SK-N-SH treated with all-trans-retinoic acid at 6 μM for 48 hours (cell line): ENCODE data around the gene DOCK4.

Experiments
- ATAC-seq: fragments of 200-7000 bp; cut with Tn5 transposase; 3 replicates; pipeline ENCODE4 v1.9.1; 2020; ENCODE audit warnings: mild to moderate bottlenecking, moderate library complexity
- ARNTL ChIP-seq: fragments of 450-650 bp; formaldehyde crosslinking; IDR thresholded peaks from 2 replicates; pipeline ENCODE4 v1.5.0; 2020; ENCODE audit warnings: low read depth, mild to moderate bottlenecking, moderate library complexity, borderline replicate concordance
- CREB5 ChIP-seq: fragments of 250-450 bp; sonication (Bioruptor Pico); IDR thresholded peaks from 2 replicates; pipeline ENCODE4 v1.5.1; 2020; ENCODE audit warnings: low read depth, mild to moderate bottlenecking, moderate library complexity
- CSDC2 ChIP-seq: fragments of 250-450 bp; sonication (Bioruptor Pico); IDR thresholded peaks from 2 replicates; pipeline ENCODE4 v1.5.0; 2020; ENCODE audit warnings: mild to moderate bottlenecking, moderate library complexity
- ESRRG ChIP-seq: fragments of 250-450 bp; sonication (Bioruptor Pico); IDR thresholded peaks from 2 replicates; pipeline ENCODE4 v1.6.1; 2021; ENCODE audit warnings: mild to moderate bottlenecking
- GLIS3 ChIP-seq: fragments of 250-450 bp; sonication (Bioruptor Pico); IDR thresholded peaks from 2 replicates; pipeline ENCODE4 v1.5.0; 2020; ENCODE audit warnings: mild to moderate bottlenecking, moderate library complexity
- ISL1 ChIP-seq: fragments of 250-450 bp; sonication (Bioruptor Pico); IDR thresholded peaks from 2 replicates; pipeline ENCODE4 v2.1.2; 2022; ENCODE audit warnings: mild to moderate bottlenecking, moderate library complexity
- OSR1 ChIP-seq: fragments of 250-450 bp; sonication (Bioruptor Pico); IDR thresholded peaks from 2 replicates; pipeline ENCODE4 v1.8.0; 2022; ENCODE audit warnings: moderate library complexity, mild to moderate bottlenecking, inconsistent platforms
- PATZ1 ChIP-seq: fragments of 250-450 bp; sonication (Bioruptor Pico); IDR thresholded peaks from 2 replicates; pipeline ENCODE4 v1.8.0; 2020; ENCODE audit warnings: mild to moderate bottlenecking, moderate library complexity, borderline replicate concordance
- PPARA ChIP-seq: fragments of 250-450 bp; sonication (Bioruptor Pico); IDR thresholded peaks from 2 replicates; pipeline ENCODE4 v1.5.0; 2020; ENCODE audit warnings: mild to moderate bottlenecking, borderline replicate concordance
- SNAI2 ChIP-seq: fragments of 250-450 bp; sonication (Bioruptor Pico); IDR thresholded peaks from 2 replicates; pipeline ENCODE4 v1.5.0; 2020; ENCODE audit warnings: mild to moderate bottlenecking, moderate library complexity
- TCF4 ChIP-seq: fragments of 250-450 bp; sonication (Bioruptor Pico); IDR thresholded peaks from 2 replicates; pipeline ENCODE4 v1.8.0; 2021; ENCODE audit warnings: mild to moderate bottlenecking, moderate library complexity, borderline replicate concordance
- TOX ChIP-seq: fragments of 250-450 bp; sonication (Bioruptor Pico); IDR thresholded peaks from 2 replicates; pipeline ENCODE4 v1.8.0; 2021; ENCODE audit warnings: mild to moderate bottlenecking, moderate library complexity, borderline replicate concordance
- ZFP3 ChIP-seq: fragments of 250-450 bp; sonication (Bioruptor Pico); IDR thresholded peaks from 2 replicates; pipeline ENCODE4 v1.5.0; 2020; ENCODE audit warnings: mild to moderate bottlenecking, moderate library complexity
- ZFP30 ChIP-seq: fragments of 450-650 bp; formaldehyde crosslinking; IDR thresholded peaks from 2 replicates; pipeline ENCODE4 v1.5.0; 2022; ENCODE audit warnings: mild to moderate bottlenecking, moderate library complexity
- ZNF565 ChIP-seq: fragments of 450-650 bp; formaldehyde crosslinking; conservative IDR thresholded peaks from 2 replicates; pipeline ENCODE4 v1.5.0; 2020; ENCODE audit warnings: low read depth, mild to moderate bottlenecking, moderate library complexity
- ZNF70 ChIP-seq: fragments of 450-650 bp; formaldehyde crosslinking; IDR thresholded peaks from 2 replicates; pipeline ENCODE4 v1.5.0; 2020; ENCODE audit warnings: mild to moderate bottlenecking, moderate library complexity
- ZNF8 ChIP-seq: fragments of 450-650 bp; formaldehyde crosslinking; IDR thresholded peaks from 2 replicates; pipeline ENCODE4 v1.5.0; 2020; ENCODE audit warnings: mild to moderate bottlenecking, moderate library complexity
- TF ChIP-seq, protein P1 (sequence below): fragments of 250-450 bp; sonication (Bioruptor Pico); IDR thresholded peaks from 2 replicates; pipeline ENCODE4 v1.8.0; 2021; ENCODE audit warnings: low read depth, mild to moderate bottlenecking, moderate library complexity, borderline replicate concordance
- TF ChIP-seq, protein P2 (sequence below): fragments of 250-450 bp; sonication (Bioruptor Pico); IDR thresholded peaks from 2 replicates; pipeline ENCODE4 v1.5.0; 2020; ENCODE audit warnings: mild to moderate bottlenecking, moderate library complexity
- TF ChIP-seq, protein P3 (sequence below): fragments of 250-450 bp; sonication (Bioruptor Pico); IDR thresholded peaks from 2 replicates; pipeline ENCODE4 v1.5.1; 2021; ENCODE audit warnings: mild to moderate bottlenecking, moderate library complexity

DOCK4 gene

DNA sequence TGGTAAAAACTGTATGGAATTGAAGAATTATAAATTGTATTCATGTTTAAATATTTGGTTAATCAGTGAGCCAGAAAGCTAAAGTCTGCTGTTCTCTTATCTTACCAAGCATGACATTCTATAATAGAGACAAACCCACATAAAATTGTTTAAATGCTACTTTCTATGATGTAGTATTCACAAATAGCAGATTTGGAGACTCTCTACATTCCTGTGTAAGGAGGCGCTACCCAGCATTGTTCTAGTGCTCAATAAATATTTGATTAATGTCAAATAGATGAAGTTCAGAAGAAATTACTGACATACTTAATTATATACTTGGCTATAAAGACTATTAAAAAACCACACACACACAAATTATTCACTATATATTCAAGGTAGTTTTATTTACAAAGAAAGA, 49.8 kb downstream of the DOCK4 start:
- ATAC-seq = no peak
- TF ChIP-seq ISL1 (CRISPR knock-in tag) = peak; percentile 16; the same call in 1 of the 2 replicates
- TF ChIP-seq, protein P1, sequence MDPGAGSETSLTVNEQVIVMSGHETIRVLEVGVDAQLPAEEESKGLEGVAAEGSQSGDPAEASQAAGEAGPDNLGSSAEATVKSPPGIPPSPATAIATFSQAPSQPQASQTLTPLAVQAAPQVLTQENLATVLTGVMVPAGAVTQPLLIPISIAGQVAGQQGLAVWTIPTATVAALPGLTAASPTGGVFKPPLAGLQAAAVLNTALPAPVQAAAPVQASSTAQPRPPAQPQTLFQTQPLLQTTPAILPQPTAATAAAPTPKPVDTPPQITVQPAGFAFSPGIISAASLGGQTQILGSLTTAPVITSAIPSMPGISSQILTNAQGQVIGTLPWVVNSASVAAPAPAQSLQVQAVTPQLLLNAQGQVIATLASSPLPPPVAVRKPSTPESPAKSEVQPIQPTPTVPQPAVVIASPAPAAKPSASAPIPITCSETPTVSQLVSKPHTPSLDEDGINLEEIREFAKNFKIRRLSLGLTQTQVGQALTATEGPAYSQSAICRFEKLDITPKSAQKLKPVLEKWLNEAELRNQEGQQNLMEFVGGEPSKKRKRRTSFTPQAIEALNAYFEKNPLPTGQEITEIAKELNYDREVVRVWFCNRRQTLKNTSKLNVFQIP = no peak
- TF ChIP-seq, all 23 proteins: peak for 1

- TF ChIP-seq SNAI2 = no peak
- no peak for TF ChIP-seq ESRRG (CRISPR knock-in tag)
- no peak for TF ChIP-seq CSDC2 (CRISPR knock-in tag)
- TF ChIP-seq GLIS3 (CRISPR knock-in tag) = no peak
- no peak for TF ChIP-seq ZNF565 (CRISPR knock-in tag)
- no peak for TF ChIP-seq ZNF8
- no peak for TF ChIP-seq OSR1
- no peak for TF ChIP-seq ZNF70 (CRISPR knock-in tag)
- no peak for ATAC-seq
Measured at GRCh38 chr7:112154690-112155089, 51.5 kb downstream of the DOCK4 start.

- TF ChIP-seq TCF4 (CRISPR knock-in tag) (peak; percentile 75), ZFP3 (CRISPR knock-in tag) (no peak), PPARA (no peak)
- ATAC-seq = peak; percentile 88
Measured at GRCh38 chr7:112152186-112152585, 54.0 kb downstream of the DOCK4 start.

DNA sequence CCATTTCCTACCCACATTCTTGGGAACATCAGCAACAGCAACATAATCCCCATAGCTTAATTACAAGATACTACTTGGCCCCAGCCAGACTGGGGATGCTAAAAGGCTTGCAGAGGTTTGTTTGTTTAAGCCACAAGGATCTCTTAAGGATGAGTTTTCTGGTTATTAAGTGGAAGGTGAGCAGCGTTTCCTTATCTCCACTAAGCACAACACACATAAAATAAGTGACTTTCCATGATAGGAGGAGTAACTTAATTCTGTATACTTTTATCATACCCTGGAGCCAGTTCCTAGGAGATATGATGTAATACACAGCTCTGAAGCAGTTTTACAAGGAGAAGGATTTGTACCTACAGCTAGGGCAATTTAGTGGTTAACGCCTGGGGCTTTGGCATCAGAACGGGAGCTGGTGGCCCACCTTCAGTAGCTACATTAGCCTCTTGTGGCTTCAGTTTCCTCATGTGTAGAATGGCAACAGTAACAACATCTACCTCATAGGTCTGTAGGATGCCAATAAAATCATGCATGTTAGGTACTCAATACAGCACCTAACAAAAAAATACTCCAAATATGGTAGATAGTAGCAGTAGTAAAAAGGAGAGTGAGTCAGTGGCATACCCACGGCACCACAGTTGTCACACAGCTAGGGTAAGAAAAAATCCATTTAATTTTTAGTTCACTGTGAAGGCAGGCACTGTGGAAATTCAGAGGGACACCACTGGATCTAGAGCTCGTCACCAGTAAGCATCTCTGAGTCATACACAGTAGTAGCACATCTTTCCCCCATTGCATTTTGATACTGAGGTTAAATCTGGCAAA, 55.2 kb downstream of the DOCK4 start:
- 0 out of 3 replicates have a peak, but pooled peaks have one; percentile 15 for ATAC-seq
- TF ChIP-seq GLIS3 (CRISPR knock-in tag) (no peak), ZFP30 (no peak), PPARA (no peak), ISL1 (CRISPR knock-in tag) (no peak), ESRRG (CRISPR knock-in tag) (no peak), ARNTL (CRISPR knock-in tag) (no peak), PATZ1 (no peak), CREB5 (no peak), TOX (no peak), SNAI2 (no peak), ZNF565 (CRISPR knock-in tag) (no peak), ZFP3 (CRISPR knock-in tag) (no peak), CSDC2 (CRISPR knock-in tag) (no peak), ZNF8 (no peak), OSR1 (no peak), ZNF70 (CRISPR knock-in tag) (no peak)
- TF ChIP-seq, protein P2, sequence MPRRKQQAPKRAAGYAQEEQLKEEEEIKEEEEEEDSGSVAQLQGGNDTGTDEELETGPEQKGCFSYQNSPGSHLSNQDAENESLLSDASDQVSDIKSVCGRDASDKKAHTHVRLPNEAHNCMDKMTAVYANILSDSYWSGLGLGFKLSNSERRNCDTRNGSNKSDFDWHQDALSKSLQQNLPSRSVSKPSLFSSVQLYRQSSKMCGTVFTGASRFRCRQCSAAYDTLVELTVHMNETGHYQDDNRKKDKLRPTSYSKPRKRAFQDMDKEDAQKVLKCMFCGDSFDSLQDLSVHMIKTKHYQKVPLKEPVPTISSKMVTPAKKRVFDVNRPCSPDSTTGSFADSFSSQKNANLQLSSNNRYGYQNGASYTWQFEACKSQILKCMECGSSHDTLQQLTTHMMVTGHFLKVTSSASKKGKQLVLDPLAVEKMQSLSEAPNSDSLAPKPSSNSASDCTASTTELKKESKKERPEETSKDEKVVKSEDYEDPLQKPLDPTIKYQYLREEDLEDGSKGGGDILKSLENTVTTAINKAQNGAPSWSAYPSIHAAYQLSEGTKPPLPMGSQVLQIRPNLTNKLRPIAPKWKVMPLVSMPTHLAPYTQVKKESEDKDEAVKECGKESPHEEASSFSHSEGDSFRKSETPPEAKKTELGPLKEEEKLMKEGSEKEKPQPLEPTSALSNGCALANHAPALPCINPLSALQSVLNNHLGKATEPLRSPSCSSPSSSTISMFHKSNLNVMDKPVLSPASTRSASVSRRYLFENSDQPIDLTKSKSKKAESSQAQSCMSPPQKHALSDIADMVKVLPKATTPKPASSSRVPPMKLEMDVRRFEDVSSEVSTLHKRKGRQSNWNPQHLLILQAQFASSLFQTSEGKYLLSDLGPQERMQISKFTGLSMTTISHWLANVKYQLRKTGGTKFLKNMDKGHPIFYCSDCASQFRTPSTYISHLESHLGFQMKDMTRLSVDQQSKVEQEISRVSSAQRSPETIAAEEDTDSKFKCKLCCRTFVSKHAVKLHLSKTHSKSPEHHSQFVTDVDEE (CRISPR knock-in tag) = no peak
- TF ChIP-seq, protein P3, sequence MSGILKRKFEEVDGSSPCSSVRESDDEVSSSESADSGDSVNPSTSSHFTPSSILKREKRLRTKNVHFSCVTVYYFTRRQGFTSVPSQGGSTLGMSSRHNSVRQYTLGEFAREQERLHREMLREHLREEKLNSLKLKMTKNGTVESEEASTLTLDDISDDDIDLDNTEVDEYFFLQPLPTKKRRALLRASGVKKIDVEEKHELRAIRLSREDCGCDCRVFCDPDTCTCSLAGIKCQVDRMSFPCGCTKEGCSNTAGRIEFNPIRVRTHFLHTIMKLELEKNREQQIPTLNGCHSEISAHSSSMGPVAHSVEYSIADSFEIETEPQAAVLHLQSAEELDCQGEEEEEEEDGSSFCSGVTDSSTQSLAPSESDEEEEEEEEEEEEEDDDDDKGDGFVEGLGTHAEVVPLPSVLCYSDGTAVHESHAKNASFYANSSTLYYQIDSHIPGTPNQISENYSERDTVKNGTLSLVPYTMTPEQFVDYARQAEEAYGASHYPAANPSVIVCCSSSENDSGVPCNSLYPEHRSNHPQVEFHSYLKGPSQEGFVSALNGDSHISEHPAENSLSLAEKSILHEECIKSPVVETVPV = no peak
- TF ChIP-seq, protein P1 = no peak
- TF ChIP-seq, all 23 proteins: peak for 0
